ENCODE measurements around the gene ANXA9.

The ANXA9 gene

DNA sequence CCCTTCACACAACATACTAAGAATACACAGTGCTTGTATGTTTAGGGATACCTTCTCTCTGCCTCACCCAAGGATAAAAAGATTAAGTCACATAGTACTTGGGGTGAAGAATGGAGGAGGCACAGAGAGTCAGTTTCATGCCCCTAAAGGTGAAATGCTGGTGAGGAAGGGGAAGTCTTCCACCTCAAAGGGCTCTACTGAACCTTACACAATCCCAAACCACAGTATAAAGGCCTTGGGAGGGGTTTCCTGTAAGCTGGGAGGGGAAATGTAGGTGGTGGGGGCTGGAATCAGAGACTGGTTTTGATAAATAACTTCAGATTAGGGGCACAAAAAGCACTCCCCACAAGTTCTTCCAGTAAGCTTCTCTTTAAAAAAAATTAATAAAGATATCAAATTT lies 21.1 kb downstream of the ANXA9 start:
- CTCF ChIA-PET = interaction anchor here (0.6 to 16.2 kb wide), 3 partner anchors 7 to 49 kb away, joined by 3 to 551 read pairs (median 136); partner anchors contain the start of genes ANXA9 and CERS2

DNA sequence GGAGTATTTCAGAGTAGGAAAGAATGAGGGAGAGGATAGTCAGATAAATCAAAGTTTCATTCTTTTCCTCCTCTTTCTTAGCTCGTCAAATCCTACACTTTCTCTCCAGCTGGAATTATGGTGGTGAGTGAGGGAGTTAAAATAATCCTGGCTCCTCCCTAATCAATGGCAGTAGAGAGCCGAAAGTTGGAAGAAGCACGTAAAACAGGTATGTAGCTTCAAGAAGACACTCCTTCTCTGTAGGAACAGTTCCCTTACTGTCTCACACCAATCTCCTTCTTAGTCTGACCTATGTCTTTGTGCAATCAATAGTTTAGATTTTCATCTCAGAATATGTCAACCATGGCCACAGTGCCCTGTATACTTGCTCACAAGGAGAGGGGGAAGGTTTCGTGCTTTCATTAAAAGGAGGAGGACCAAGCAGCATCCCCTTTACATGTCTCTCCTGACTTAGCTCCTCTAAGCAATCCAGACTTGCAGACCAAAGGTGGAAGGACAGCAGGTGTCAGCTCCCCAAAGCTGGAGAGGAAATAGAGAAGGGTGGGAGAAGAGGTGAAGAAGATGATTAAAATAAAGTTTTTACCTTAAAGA lies 23.7 kb downstream of the ANXA9 start:
- DNase-seq (ENCODE audit: low read depth, low spot score) = no peak
- H3K4me3 ChIP-seq (ENCODE audit: low read depth, low read length) = peak overlapping the region; percentile 71
- TF ChIP-seq, protein P1, sequence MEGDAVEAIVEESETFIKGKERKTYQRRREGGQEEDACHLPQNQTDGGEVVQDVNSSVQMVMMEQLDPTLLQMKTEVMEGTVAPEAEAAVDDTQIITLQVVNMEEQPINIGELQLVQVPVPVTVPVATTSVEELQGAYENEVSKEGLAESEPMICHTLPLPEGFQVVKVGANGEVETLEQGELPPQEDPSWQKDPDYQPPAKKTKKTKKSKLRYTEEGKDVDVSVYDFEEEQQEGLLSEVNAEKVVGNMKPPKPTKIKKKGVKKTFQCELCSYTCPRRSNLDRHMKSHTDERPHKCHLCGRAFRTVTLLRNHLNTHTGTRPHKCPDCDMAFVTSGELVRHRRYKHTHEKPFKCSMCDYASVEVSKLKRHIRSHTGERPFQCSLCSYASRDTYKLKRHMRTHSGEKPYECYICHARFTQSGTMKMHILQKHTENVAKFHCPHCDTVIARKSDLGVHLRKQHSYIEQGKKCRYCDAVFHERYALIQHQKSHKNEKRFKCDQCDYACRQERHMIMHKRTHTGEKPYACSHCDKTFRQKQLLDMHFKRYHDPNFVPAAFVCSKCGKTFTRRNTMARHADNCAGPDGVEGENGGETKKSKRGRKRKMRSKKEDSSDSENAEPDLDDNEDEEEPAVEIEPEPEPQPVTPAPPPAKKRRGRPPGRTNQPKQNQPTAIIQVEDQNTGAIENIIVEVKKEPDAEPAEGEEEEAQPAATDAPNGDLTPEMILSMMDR (IDR thresholded peaks at IDR 0.05; ENCODE audit: insufficient read depth, low read length, missing control alignments) = no peak
- POLR2A ChIA-PET = interaction anchor here (0.6 to 1.4 kb wide), 4 partner anchors 9 to 56 kb away, joined by 3 to 5 read pairs (median 3); partner anchors contain the start of gene CERS2
- CTCF ChIA-PET = interaction anchor here (0.9 to 16.2 kb wide), 21 partner anchors 10 to 732 kb away, joined by 3 to 551 read pairs (median 4); partner anchors contain the start of genes ADAMTSL4, ANXA9 and CERS2

More for the DNA sequence above, 21.1 kb downstream of the ANXA9 start:
- POLR2A ChIA-PET = no interaction called here
- TF ChIP-seq, protein P1 (IDR thresholded peaks at IDR 0.05; ENCODE audit: insufficient read depth, low read length, missing control alignments) = no peak
- no peak overlapping the region for H3K4me3 ChIP-seq (ENCODE audit: low read depth, low read length)
- no peak for DNase-seq (ENCODE audit: low read depth, low spot score)

DNA sequence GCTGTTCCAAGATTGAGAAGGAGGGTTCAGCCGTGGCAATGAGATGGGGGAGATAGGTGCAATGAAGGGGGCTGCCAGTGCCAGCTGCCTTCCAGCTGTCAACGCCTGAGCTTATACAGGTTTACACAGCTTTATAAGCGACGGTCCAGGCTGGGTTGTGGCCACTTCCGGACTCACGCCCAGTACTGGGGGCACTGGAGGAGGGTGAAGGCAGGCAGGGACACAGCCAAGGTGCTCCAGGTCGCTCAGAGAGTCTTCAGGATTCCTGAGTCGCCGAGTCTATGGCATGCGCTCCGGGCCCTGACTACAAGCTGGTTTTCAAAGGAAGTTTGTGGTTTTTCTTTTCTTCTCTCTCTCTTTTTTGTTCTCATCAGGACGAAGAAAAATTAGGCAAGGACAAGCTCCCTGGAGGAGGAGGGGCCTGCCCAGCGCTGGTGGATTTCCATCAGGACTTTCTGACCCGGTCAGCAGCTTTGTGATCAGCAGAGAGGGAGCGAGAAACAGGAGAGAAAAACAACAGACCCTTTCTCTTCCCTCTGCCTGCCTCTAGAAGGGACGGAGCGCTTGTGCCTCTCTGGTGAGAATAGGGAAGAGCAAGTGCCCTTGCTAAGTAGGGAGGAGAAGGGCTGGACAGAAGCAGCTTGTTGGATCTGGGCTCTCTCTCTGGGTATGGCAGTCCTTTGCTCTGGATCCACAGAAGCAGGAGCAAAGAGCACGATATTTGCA lies 24.4 kb downstream of the ANXA9 start, which contains the start of gene MINDY1:
TSS of gene MINDY1 (minus strand) at position 576 of the 726 bp plus-strand sequence. CDS start 4,285 bp downstream, outside the sequence.
- DNase-seq (ENCODE audit: low read depth, low spot score) = no peak
- TF ChIP-seq, protein P1 (IDR thresholded peaks at IDR 0.05; ENCODE audit: insufficient read depth, low read length, missing control alignments) = peak; percentile 80
- CTCF ChIA-PET = interaction anchor here (0.6 to 16.2 kb wide), 27 partner anchors 11 to 733 kb away, joined by 3 to 551 read pairs (median 3); partner anchors contain the start of genes ADAMTSL4, ANXA9 and CERS2
- POLR2A ChIA-PET = interaction anchor here (0.6 to 1.4 kb wide), 6 partner anchors 10 to 449 kb away, joined by 3 to 5 read pairs (median 3); partner anchors contain the start of gene CERS2
- peak within 1 kb of the TSS; percentile 71 for H3K4me3 ChIP-seq (ENCODE audit: low read depth, low read length)

DNA sequence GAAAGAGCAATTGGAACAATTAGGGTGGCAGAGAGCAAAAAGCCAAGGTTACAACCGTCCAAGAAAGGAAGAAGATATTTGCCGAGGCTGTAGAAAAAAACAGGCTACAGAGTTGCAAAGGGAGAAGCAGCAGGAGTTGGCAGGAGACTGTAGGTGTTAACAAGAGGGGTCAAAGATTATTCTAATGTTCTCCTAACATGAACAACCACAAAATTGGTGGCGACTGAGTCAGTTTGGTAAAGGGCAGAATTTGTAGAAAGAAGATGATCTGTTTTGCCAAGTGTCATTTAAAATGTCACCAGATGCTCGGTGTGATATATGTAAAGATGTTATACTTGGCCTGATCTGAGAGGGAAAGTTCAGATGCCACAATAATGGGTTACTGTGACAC lies 25.8 kb downstream of the ANXA9 start:
- peak overlapping the region; percentile 28 for H3K4me3 ChIP-seq (ENCODE audit: low read depth, low read length)
- ChIA-PET POLR2A (no interaction called here), CTCF (interaction anchor here (1.0 to 16.2 kb wide), 5 partner anchors 8 to 26 kb away, joined by 3 to 551 read pairs (median 9); partner anchors contain the start of genes ANXA9 and CERS2)
- no peak for DNase-seq (ENCODE audit: low read depth, low spot score)
- TF ChIP-seq, protein P1 (IDR thresholded peaks at IDR 0.05; ENCODE audit: insufficient read depth, low read length, missing control alignments) = no peak

DNA sequence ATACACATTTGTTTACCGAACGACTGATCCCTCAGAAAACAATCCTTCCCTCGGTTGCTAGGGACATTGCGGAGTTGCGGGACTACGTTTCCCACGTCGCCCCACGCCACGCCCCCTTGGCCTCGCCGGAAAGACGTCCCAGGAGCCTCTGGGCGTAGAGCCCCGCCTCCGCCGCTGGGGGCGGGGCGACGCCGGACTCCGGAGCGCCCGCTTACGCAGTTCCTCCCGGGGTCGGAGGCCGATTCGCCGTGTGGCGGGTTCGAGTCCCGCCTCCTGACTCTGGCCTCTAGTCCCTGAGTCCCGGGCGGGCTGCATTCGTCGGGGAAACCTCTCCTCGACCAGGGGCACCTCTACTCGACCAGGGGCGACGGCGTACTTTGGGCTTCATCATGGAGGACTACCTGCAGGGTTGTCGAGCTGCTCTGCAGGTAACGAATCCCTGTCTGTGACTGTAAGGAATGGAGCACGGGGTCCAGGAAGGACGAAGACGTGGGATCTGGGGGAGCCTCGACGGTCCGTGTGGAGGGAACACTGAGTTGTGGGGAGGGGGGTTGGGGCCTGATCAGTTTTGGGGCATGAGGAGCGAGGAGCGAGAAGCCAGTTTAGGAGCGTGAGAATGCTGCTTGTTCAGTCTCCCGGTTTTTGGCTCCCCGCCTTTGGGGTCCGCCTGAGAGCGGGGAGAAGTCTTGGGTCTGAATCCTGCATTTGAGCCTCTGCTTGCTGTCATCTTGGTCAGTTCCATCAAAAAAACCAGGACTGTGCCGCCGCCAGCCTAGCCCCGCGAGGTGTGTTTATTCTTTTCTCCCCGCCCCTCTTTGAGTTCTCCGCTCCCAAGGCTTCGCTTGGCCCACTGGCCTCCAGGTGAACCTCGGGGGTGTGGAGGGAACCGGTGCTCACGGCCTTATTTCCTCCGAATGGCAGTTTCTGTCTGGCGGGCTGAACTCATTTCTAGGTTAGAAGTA lies 26.4 kb downstream of the ANXA9 start, which contains the start of gene PRUNE1:
TSS of gene PRUNE1 (plus strand) at position 206 of the 962 bp plus-strand sequence. CDS start at position 390, 184 bp downstream.
- TF ChIP-seq, protein P1 (IDR thresholded peaks at IDR 0.05; ENCODE audit: insufficient read depth, low read length, missing control alignments) = no peak
- ChIA-PET POLR2A (no interaction called here), CTCF (interaction anchor here (1.0 kb wide), 1 partner anchor 9 kb away, joined by 3 read pairs; no protein-coding TSS in a partner anchor)
- H3K4me3 ChIP-seq (ENCODE audit: low read depth, low read length) = peak within 1 kb of the TSS; percentile 89
- no peak for DNase-seq (ENCODE audit: low read depth, low spot score)

Data from AG04449 (cell line).